ENCODE measurements around the gene RAC2.

GRCh38 chr22:37242395-37242918 is 1.6 kb downstream of the RAC2 start:
- TF ChIP-seq CTCF (IDR thresholded peaks at IDR 0.05 in 4 of 5, conservative IDR thresholded peaks at IDR 0.05 in 1 of 5) (no peak), POLR2A (IDR thresholded peaks at IDR 0.05) (no peak)

Measured in gastrocnemius medialis (tissue), 4 donors.